AG09319 (cell line): ENCODE results near the gene KRT82.
"Not testable (repeated sequence)": the region's sequence is repeated elsewhere in the genome, so short reads cannot be mapped to it uniquely, and the experiment has no call there.

ENCODE experiments used
- DNase-seq: peaks from one replicate; pipeline ENCODE4 v3.0.0-alpha.2; 2010; ENCODE audit warnings: low read depth; ENCODE audit errors: extremely low read depth
- TF ChIP-seq, protein P1 (sequence below): IDR thresholded peaks from 2 replicates; pipeline ENCODE4 v1.5.1; 2011; ENCODE audit warnings: low read depth, mild to moderate bottlenecking, inconsistent platforms, low read length, moderate library complexity

KRT82 gene

DNA sequence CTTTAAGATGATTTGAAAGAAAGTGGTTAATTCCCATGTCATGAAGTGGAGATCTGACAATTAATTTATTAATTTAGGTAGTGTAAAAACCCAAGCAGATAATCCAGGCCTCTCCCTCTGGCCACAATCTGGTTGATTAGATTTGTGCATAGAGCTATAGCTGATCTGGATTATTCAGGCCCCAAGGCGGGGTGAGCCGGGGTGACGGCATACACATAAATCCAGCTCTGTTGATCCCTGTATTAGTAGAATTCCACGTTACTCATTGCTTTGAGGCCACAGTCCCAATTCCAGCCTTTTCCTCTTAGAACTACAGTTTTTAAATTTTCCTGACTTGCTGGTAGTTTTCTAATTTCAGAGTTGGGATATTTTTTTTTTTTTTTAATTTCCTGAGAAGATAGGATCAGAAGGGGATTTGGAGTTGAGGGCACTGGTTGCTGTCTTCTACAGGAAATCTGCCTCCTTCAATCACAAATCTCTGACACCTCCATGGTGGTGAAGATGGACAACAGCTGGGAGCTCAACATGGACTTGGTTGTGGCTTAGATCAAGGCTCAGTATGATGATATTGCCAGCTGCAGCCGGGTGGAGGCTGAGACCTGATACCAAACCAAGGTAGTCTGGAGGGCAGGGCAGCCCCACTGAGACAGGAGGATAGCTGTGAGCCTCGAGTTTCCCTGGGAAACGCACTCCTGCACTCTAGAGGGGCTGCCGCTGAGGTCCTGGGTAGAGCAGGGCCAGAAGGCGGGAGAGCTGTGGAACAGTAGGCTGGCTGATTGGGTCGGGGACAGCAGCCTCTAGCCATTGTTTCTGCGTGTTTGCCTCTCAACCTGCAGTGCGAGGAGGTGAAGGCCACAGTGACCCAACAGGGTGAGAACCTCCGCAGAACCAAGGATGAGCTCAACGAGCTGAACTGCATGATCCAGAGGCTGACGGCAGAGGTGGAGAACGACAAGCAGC is 58.3 kb downstream of the KRT82 start:
- no peak for DNase-seq
- TF ChIP-seq, protein P1, sequence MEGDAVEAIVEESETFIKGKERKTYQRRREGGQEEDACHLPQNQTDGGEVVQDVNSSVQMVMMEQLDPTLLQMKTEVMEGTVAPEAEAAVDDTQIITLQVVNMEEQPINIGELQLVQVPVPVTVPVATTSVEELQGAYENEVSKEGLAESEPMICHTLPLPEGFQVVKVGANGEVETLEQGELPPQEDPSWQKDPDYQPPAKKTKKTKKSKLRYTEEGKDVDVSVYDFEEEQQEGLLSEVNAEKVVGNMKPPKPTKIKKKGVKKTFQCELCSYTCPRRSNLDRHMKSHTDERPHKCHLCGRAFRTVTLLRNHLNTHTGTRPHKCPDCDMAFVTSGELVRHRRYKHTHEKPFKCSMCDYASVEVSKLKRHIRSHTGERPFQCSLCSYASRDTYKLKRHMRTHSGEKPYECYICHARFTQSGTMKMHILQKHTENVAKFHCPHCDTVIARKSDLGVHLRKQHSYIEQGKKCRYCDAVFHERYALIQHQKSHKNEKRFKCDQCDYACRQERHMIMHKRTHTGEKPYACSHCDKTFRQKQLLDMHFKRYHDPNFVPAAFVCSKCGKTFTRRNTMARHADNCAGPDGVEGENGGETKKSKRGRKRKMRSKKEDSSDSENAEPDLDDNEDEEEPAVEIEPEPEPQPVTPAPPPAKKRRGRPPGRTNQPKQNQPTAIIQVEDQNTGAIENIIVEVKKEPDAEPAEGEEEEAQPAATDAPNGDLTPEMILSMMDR: no peak

DNA sequence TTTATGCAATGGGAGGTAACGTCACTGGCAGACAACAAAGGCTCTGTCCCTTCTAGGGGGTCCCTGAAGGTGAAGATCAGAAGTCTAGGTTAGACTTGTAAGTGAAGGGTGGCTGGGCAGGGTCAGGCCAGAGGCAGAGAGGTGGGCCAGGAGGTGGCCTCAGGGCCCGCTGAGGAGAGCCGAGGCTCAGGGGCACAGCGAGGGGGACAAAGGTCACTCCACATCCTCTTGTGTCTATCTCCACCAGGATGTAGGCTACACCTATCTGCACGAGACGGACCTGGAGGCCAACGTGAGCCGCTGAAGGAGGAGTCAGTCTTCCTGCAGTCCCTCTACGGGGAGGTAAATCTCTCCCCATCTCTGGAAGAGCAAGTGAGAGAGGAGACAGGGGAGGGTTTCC is 59.1 kb downstream of the KRT82 start:
- DNase-seq: no peak
- TF ChIP-seq, protein P1: no peak

GRCh38 chr12:52346593-52346992 is 59.5 kb downstream of the KRT82 start:
- DNase-seq: no peak
- TF ChIP-seq, protein P1: no peak

DNA sequence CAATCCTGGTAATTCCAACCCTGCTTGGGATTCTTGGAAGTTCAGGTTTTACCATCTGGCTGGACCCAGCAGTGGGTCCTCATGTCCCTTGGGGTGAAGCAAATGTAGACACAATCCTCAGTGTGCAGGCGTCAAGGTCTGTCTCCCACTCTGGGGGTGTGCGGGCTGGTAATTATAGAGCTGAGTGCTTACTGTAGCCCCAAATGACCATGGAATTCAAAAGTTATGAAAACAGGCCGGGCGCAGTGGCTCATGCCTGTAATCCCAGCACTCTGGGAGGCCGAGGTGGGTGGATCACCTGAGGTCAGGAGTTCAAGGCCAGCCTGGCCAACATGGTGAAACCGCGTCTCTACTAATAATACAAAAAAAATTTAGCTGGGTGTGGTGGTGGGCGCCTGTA is 61.1 kb downstream of the KRT82 start:
- not testable (repeated sequence) for DNase-seq

- TF ChIP-seq, protein P1: no peak
- no peak for DNase-seq
These were observed 62.0 kb downstream of the KRT82 start for GRCh38 chr12:52344111-52344510.
